ENCODE data around the gene RBMS1. TPM values are rescaled to one million over a fixed set of nuclear protein-coding genes. Genes with fewer than 3 reads are reported as not detected.
A peak's percentile ranks its signal among the peaks of the same experiment; 100 is the strongest.
"Not testable (repeated sequence)": the region's sequence is repeated elsewhere in the genome, so short reads cannot be mapped to it uniquely, and the experiment has no call there.

Gene RBMS1
- polyA plus RNA-seq, 3 donors: 129 to 146 (median 130) TPM

GRCh38 chr2:160442603-160443002, 51.0 kb downstream of the RBMS1 start:
- no peak for DNase-seq (ENCODE audit: low read depth in 3 of 3, low spot score in 2 of 3)

- DNase-seq (ENCODE audit: low read depth in 3 of 3, low spot score in 2 of 3): no peak
Observed at GRCh38 chr2:160440888-160441287, 52.7 kb downstream of the RBMS1 start.

DNA sequence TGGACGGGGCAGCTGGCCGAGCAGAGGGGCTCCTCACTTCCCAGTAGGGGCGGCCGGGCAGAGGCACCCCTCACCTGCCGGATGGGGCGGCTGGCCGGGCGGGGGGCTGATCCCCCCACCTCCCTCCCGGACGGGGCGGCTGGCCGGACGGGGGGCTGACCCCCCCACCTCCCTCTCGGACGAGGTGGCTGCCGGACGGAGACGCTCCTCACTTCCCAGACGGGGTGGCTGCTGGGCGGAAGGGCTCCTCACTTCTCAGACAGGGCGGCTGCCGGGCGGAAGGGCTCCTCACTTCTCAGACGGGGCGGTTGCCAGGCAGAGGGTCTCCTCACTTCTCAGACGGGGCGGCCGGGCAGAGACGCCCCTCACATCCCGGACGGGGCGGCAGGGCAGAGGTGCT, 54.6 kb downstream of the RBMS1 start:
- DNase-seq (ENCODE audit: low read depth in 3 of 3, low spot score in 2 of 3): not testable (repeated sequence)

DNA sequence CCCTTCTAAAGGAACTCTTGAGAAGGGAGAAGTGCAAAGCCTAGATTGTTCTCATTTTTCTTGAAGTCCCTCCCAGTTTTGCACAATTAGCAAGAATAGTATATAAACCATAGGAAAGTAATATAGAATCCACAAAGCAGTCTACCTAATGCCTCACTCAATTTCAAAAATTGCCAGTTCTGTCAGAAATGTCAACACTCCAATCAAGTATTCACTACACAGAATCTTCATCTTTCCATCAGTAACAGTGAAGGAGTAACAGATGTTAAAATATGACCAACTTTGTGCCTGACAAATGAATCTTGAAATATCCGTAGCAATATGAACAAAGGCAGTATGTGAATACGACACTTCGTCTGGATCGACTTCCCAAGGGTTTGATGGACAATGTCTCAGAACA, 56.3 kb downstream of the RBMS1 start:
- DNase-seq (ENCODE audit: low read depth in 3 of 3, low spot score in 2 of 3): no peak

GRCh38 chr2:160434254-160434948, 59.2 kb downstream of the RBMS1 start:
- no peak for DNase-seq (ENCODE audit: low read depth in 3 of 3, low spot score in 2 of 3)

GRCh38 chr2:160433466-160434140, 60.0 kb downstream of the RBMS1 start:
- DNase-seq (ENCODE audit: low read depth in 3 of 3, low spot score in 2 of 3): no peak

- DNase-seq (ENCODE audit: low read depth in 3 of 3, low spot score in 2 of 3): no peak
Observed at GRCh38 chr2:160432633-160433032, 61.0 kb downstream of the RBMS1 start.

DNA sequence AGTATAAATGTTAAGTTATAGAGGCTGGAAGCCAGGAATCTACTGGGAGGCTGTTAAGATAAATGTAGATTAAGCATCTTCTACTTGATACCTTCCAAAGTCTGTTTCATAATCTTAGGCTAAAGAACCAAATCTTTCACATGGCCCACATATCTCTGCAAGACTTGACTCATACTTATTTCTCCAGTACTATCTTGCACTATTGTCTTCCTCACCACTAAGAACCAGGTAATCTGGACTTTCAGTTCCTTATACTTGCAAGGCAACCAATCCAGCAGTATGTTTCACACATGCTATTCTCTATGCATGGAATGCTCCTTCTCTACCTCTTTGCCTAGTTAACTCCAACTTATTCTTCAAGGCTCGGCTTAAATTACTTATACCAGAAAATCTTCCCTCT, 62.2 kb downstream of the RBMS1 start:
- no peak for DNase-seq (ENCODE audit: low read depth in 3 of 3, low spot score in 2 of 3)

- no peak for DNase-seq (ENCODE audit: low read depth in 3 of 3, low spot score in 2 of 3)
Observed at GRCh38 chr2:160430001-160430344, 63.6 kb downstream of the RBMS1 start.

- peak in 2 of 3 donors; percentile 36 to 69 for DNase-seq (ENCODE audit: low read depth in 3 of 3, low spot score in 2 of 3)
Observed at GRCh38 chr2:160429248-160430000, 64.2 kb downstream of the RBMS1 start.

- DNase-seq (ENCODE audit: low read depth in 3 of 3, low spot score in 2 of 3): no peak
Observed at GRCh38 chr2:160428405-160428763, 65.2 kb downstream of the RBMS1 start.

- DNase-seq (ENCODE audit: low read depth in 3 of 3, low spot score in 2 of 3): peak in 2 of 3 donors; percentile 50 to 56
Observed at GRCh38 chr2:160427629-160428404, 65.8 kb downstream of the RBMS1 start.

DNA sequence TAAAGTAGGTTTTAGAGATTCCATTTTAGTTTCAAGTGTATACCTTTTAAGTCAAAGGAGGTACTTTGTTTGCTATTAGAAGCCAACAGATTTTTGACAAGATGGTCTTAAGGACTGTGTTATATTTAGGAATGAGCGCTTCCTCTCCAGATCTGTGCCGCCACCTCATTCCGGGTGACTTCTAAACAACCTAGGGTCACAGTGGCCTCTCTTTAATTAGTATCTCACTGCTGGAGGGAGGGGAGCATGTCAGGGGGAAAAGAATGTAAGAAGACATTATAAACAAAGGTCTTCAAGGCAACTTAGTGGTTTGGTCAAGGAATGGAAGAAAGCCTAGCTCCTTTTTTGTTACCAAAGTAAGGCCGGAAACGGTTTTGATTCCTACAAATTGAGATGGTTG, 67.0 kb downstream of the RBMS1 start:
- DNase-seq (ENCODE audit: low read depth in 3 of 3, low spot score in 2 of 3): no peak

GRCh38 chr2:160425434-160426151, 68.0 kb downstream of the RBMS1 start:
- DNase-seq (ENCODE audit: low read depth in 3 of 3, low spot score in 2 of 3): no peak

DNA sequence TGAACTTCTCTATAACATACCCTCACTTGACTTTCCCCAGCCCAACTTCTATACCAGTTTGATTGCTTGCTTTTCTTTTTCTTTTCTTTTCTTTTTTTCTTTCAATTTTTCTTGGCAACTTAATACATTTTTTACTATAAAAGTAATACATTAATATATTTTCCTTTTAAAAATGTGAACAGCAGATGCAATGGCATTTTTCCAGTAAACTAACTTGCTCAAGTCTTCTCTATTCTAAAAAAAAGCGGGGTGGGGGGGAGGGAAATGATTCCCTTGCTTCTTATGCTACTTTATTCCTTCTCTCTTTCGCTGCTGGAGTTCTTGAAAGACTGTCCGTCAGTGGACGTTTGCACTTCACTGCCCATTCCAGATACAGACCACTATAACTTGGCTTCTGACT, 70.5 kb downstream of the RBMS1 start:
- DNase-seq (ENCODE audit: low read depth in 3 of 3, low spot score in 2 of 3): no peak

DNA sequence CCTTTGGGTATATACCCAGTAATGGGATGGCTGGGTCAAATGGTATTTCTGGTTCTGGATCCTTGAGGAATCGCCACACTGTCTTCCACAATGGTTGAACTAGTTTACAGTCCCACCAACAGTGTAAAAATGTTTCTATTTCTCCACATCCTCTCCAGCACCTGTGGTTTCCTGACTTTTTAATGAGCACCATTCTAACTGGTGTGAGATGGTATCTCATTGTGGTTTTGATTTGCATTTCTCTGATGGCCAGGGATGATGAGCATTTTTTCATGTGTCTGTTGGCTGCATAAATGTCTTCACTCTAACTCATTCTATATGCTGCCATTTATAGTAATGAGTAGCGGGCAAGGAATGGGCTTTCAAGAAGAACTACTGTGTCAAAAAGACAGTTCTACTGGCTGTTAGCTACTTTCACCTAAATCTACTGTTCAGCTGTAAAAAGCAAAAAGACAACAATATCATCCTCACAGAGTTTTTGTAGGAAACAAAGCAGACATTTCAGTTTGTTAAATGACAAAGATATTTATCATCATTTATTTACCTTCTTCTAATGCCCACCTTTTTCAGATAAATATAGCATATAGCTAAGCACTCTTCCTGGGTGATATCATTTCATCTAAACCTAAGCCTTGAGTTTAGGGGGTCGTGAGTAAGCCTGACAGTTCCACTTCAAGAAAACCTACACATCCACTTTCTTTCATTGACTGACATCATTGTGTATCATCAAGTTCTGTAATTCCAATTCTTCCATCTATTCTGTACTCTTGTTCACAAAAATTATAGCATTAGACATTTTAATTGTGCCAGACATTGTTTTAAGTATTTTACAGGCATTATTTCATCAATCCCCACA, 71.7 kb downstream of the RBMS1 start:
- DNase-seq (ENCODE audit: low read depth in 3 of 3, low spot score in 2 of 3): not testable (repeated sequence)

DNA sequence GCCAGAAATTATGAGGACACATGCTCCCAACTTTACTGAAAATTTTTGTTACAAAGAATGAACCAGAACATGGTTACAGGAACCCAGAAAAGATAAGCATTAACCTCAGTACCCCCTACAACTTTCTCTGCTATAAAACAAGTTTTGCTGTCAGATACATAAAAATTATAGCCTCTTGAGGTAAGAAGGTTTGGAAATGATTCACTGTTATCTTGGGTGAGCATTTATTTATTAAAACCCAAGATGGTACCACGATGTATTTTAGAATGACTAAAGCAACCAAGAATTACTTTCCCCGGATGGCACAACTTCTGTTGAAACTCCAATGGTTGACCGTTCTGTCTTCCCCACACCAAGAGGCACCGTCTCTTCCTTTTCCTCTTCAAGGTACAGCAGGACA, 72.9 kb downstream of the RBMS1 start:
- no peak for DNase-seq (ENCODE audit: low read depth in 3 of 3, low spot score in 2 of 3)

DNA sequence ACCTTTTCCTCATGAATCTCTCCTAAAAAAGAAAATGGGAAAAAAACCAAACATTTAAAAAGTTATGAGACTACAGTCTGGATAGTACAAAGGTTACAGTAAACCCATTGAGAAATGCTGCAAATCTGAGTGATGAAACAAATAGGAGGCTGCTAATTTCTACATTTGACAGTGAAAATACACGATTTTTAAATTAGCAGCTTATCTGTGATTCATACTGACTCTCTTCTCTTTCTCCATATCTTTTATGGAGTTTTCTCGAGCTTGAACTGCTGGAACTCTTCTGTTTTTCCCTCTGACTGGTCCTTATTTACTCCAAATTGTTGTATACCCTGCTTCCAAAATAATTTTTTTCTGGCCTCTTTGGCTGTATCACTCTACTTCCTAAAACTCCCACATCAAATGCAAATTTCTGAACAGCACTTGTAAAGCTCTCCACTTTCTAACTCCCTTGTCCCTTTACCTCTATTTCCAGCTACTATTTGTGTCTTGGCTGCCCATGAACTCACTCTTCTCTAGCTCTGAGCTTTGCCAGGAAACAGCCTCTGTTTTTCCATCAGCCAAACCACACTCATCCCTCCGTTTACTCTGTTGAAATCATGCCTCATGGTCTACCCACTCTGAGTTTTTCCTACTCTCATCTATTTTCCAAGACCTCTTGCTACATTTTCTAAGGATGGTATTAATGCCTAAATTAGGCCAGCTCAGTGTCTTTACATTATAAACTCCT, 73.7 kb downstream of the RBMS1 start:
- DNase-seq (ENCODE audit: low read depth in 3 of 3, low spot score in 2 of 3): no peak

GRCh38 chr2:160418853-160419252, 74.8 kb downstream of the RBMS1 start:
- DNase-seq (ENCODE audit: low read depth in 3 of 3, low spot score in 2 of 3): no peak
